Suprapubic skin (tissue), 3 donors: ENCODE measurements around the gene SCN1B.

ENCODE experiments used
- CTCF ChIP-seq, 2 donors: fragments of 200-600 bp in 1 of 2; fragments of 450-650 bp in 1 of 2; sonication (generic) in 1 of 2; IDR thresholded peaks; one replicate each; pipeline ENCODE4 v1.5.1; 2016 to 2019; ENCODE audit warnings: antibody characterized with exemption in 2 of 2, mild to moderate bottlenecking in 1 of 2, moderate library complexity in 1 of 2
- POLR2AphosphoS5 ChIP-seq, 3 donors: sonication (generic); formaldehyde crosslinking; IDR thresholded peaks; one replicate each; pipeline ENCODE4 v1.6.1; 2017; ENCODE audit warnings: antibody characterized with exemption in 3 of 3

- TF ChIP-seq CTCF (IDR thresholded peaks at IDR 0.05), result no peak
- TF ChIP-seq POLR2AphosphoS5 (IDR thresholded peaks at IDR 0.05), result no peak
Observed at GRCh38 chr19:35015270-35015953, 14.9 kb upstream of the SCN1B start.
